COR-L47 (cell line): ENCODE results near the gene RASSF8.
"Not testable (repeated sequence)": the region's sequence is repeated elsewhere in the genome, so short reads cannot be mapped to it uniquely, and the experiment has no call there.

ENCODE experiments used
- DNase-seq: peaks from one replicate; lab custom pipeline; 2025; lab: John Stamatoyannopoulos, UW

Gene RASSF8

DNA sequence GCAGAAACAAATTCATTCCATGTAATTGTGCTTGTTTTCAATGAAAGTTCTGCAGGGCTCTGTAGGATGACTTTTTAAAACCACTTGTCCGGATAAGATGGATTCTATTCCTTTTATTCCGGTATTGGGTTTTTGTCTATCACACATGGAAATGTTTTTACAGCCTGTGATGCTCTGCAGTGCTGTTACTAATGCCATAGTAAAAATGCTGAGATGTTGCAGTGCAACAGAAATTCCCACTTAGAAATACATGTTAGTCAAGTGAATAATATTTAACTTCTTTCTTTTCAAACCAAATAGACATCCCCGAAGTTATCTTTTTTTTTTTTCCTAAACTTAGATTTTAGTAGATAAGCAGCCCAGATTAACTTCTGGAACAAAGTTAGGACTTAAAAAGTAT is 71.9 kb downstream of the RASSF8 start:
- DNase-seq = no peak

DNA sequence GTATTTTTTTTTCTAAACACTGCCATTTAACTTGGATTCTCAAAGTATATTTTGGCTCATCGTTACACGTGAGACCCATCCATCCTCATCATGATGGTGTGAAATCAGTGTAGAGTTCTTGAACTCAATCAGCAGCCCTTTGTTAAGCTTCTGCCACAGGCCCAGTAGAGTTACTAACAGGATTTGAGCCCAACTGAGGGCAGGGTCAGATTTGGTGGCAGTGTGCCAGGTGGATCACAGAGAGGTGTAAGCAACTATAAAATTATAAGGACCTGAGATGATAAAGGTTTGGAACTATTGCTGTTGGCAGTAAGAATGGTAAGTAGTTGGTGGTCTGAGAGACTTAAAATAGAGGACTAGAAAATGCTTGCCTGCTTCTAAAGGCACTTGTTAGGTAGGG is 72.8 kb downstream of the RASSF8 start:
- DNase-seq = no peak

DNA sequence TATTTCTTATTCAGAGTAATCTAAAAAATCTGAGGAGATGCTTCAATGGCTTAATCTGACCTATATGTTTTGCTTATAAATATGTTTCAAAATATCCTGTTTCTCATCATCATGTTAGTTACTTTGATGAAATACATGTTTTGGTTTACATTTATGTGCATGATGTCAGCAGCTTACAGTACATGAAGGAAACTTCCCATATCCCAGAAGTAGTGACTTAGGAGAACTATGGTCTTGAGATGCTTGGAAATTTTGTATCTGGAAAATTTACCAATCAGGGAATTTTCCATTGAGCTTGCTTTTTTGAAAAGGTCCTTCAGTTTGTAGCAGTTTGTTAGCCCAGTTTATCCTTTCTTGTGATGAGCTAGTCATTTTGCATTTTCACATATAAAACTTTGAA is 73.3 kb downstream of the RASSF8 start:
- no peak for DNase-seq

DNA sequence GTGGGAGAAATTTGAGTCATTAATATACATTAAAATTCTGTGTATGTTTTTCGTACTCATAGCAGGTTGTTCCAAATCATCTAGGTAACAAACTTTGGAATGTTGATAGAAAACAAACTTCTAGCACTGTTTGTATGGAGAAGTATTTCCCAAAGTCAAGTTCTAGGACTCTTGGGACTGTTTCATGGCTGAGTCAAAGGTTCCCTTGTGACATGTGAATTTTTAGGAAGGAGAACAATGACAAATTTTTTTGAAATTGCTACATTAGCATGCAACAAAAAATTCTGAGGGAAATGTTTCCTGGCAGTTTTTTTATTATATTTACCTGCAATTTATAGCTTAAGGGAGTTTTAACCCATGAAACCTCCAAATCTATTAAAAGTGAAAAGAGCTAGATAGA is 73.8 kb downstream of the RASSF8 start:
- no peak for DNase-seq

DNA sequence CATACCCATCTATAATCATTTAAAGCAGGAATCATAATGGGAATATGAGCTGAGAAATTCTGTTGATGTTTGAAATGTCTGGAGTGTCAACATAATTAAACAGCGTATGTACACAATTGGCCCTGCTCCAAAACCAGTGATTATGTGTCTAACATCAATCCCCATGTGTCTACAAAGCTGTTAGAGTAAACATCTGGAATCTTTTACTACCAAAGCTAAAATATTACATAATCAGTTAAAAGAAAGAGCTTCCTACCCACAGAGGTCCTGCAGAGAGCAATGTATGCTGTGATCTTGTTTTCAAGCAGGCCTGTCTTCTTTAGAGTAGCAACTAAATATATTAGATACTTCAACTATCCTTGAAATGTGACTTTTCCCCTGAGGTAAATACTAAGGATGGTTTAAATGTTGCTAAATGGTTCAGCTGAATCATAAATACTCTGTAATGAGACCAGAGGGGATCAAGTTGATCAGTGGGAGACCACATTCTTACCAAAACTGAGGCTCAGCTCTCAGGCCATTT is 74.3 kb downstream of the RASSF8 start:
- no peak for DNase-seq

DNA sequence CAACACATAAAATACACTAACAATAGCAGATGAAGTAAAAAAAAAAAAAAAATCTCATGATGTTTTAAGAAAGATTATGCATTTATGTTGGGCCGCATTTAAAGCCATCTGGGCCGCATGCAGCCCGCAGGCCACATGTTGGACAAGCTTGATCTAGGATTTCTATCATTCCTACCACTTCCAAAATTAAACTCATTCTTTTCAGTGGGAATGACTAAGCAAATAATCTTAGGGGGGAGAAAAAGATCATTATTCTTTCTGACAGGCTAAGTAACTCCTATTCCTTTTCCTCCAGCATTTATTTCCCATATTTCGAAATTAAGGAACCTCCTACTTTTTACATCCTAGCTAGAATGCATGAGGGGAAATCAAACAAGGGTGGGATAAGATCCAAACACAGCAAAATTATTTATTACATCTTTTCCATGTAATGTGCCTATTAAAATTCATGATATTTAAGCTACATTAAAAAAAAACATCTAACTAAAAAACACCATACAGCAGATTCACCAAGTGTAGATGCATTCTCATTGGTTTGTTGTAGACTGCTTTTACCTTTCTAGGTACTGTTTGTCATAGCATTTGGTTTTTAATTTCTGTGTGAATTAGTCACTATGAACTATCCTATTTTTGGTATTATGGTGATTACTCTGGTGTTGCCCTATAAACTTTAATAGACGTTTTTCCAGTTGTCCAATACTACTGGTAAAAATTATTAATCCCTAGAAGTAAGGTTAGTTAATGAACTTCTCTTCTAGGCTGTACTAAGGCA is 76.1 kb downstream of the RASSF8 start:
- DNase-seq = no peak

DNA sequence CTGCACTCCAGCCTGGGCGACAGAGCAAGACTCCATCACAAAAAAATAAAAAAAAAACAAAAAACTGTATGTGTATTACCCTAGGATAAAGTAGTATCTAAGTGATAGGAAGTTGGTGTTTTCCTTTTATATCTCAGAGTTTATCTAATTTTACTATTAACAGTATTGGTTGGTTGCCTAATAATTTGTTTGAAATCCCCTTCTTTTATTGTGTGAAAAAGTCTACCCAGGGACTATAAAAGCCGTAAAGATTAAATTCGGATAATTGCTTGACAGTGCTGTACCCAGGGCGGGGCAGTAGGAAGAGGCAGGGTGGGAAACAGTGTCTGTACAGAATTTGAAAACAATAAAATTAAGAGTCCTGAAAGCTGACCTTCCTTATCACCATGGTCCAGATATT is 78.4 kb downstream of the RASSF8 start:
- no peak for DNase-seq

DNA sequence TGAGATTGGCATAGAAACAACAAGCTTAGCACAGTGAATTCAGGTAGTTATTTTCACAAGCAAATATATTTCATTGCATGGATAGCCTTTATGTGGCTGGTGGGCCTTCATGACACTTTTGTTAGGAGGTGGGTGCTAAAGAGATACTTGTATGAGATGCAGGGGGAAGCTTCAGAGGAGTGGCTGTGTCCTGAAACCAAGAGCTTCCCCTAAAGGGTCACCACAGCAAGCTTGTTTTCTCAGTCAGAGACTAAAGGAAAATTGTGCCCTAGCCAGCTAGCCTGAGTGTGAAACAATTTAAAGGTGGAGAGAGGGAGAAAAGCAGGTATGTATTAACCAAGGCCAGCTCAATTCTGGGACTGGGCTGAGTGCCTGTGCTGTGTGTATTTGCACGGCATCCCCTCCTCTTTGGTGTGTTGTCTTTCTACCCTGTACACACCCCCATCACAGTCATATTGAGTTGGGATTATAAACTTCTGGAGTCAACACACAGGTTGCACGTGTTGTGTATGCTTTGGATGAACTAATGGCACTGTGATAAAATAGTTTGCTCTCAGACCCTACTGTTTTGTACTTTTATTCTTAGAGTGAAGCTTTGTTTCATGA is 79.2 kb downstream of the RASSF8 start:
- DNase-seq = no peak

DNA sequence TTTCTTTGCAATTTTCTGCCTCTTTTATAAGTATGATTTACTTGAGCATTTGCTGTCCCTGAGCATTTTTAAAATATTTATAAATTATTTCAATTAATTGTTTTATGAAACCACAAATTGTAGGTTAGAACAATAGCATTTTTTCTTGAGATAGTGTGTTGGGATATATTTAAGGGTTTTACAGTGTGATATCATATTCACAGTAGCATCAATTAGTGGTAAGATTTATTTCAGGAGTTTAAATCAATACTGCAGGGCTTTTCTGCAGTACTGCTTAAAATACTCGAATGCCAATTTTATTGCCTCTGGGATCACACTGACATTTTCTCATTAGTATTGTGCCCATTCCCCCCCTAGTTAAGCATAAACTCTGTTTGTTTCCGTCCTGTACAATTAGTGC is 84.2 kb downstream of the RASSF8 start:
- no peak for DNase-seq

DNA sequence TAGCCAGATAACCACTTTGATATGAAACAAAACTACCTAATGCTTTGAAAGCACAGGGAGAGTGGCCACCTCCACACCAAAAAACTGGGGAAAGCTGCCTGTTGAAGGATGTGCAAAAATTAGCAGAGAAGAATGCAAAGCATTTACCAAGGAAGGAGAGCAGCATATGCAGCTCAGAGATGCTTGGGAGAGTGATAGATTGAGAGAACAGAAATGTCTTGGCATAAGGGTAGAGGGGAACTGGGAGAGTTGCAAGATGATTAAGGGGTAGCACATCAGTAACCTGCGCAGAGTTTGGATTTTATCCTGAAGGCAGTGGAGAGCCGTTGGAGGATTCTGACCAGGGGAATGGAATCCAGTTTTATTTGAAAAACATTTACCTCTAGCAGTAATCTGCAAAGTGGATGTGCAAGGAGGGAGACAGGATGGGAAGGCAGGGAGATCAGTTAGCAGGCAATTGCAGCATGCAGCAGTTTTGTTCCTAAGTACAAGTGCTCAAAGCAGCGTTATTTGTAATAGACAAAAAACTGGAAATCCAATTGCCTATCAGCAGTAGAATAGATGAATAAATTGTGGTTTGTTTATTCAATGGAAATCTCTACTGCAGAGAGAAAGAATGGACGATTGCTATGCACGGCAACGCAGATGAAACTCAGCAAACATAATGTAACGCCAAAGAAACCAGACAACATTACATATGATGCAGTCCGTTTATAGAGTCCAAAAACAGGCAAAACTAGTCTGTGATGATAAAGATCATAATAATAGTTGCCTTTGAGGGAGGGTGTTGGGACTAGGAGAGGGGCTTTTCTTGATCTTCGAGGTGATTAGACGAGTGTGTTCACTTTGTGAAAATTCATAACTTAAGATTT is 84.9 kb downstream of the RASSF8 start:
- DNase-seq = no peak

DNA sequence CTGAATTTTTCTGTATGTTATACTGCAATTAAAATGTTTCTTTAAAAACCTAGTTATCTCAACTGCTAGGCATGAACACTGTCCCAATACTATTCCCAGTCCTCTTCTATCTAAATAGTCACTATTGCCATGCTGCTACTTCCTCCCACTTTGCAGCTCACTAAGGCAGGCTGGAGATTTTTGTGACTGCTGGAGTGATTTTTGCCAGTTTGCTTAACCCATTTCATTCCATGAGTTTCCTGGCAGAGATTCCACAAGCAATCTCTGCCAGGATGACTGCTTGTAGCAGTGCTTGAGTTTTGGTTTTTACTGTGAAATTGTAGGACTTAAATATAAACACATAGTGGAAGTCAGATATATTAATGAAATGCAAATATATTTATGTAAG is 85.5 kb downstream of the RASSF8 start:
- no peak for DNase-seq

DNA sequence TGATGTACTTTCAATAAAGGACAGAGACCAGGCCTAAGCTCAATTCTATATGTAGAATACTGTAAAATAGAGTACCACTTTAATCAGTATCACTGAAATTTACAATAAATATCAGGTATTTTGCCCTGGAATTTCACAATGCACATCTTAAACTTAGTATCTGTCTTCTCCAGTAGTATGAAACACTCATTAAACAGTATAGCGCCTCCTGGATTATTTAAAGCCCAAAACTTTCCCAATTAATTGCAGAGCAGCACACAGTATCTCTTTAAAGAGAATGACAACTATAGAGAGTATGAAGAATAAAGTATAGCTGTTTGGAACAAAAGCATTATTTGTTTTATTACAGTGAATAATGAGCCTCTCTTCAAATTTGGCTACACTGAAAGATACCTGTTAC is 86.1 kb downstream of the RASSF8 start:
- no peak for DNase-seq

DNA sequence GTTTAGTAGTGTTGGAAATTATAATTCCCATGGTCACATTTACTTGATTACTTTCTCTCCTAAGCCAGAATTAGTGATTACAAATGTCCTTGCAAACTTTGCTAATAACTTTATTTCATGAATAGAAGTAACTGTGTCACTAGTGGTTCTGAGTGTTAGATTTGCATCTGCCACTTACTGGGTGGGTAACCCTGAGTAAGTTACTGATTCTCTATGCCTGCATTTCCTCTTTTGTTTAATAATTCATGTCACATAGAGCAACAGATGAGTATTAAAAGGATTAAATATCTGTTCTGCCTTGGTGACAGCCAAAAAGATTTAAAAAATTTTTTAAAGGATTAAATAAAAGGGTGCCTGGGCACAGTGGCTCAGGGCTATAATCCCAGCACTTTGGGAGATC is 87.7 kb downstream of the RASSF8 start:
- no peak for DNase-seq

DNA sequence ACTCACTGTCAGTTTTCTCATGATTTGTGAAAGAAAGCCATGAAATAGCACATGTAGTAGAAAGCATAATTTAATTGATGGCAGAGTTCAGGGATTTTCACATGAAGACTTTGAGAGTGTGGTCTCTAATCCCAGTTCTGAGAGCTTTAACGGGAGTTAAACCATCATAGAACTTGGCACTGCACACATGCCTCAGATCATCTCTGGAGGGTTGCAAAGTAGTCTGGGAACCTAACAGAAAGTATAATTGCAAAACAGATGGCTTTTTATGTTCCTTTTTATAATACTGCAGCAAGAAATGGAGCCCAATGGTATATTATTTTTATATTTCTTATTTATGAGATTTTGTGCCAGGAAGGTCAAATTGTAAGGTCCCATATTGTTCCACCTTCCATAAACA is 88.4 kb downstream of the RASSF8 start:
- DNase-seq = no peak

DNA sequence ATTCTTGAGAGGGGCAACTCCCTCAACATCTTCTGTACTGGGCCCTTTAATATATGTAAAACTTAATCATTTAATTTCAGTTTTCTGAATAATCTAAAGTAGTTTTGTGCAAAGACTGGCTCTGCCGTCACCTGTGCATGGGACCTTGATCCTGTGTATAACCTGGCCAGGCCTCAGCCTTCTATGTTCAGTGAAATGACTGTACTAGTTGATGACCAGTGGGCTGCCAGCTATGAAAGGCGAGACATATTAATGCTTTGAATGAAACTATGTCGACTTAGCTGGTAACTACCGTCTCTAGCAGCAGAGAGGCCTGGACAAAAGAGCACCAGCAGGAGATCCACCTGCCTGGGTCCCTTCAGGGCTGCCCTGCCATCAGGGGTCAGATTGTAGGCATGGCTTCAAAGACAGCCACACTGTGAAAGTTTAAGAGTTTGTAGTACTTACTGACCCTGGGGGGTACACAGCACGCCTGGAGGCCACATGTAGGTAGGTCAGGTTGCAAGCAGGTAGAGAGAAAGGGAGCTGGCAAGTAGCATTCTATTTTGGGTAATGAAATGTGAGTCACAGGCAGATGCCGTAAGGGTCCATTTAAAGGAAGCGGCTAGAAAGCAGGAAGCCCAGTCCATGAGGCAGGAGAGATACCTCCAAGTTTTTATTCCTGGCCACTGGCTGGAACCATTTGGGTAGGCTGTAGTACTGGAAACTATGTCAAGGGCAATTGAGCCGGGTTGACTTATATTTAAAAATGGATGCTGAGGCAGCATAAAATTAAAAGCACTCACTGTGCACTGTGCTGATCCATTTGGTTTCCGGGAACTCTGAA is 89.1 kb downstream of the RASSF8 start:
- DNase-seq = no peak

DNA sequence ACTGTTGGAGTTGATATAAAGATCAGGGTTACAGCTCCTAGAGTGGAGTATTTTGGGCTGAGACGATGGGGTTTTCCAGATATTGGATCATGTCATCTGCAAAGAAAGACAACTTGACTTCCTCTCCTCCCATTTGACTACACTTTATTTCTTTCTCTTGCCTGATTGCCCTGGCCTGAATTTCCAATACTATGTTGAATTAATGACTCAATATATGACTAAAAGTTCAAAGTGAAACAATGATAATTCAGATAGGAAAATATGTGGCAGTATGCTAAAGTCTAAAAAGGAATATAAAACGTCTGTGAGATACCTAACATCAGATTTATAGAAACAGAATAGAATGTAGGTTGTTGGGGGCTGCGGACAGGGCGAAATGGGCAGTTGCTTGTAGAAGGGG is 94.2 kb downstream of the RASSF8 start:
- DNase-seq = no peak

DNA sequence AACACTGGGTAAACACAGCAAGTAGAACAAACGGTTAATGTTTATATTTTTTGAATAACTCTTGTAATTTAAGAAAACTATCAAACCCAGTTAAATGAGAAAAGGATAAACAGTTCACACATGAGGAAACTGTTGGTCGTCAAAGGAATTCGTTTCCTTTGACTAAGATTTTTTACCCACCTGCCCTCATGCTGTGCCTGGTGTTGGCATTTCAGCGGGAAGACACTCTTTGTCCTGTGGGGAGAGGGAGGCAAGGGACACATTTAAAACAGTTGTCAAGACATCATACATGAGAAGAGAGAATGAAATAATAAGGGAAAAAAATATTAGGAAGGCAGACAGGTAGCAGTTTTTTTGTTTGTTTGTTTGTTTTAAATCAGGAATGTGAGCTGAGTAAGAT is 95.9 kb downstream of the RASSF8 start:
- no peak for DNase-seq

DNA sequence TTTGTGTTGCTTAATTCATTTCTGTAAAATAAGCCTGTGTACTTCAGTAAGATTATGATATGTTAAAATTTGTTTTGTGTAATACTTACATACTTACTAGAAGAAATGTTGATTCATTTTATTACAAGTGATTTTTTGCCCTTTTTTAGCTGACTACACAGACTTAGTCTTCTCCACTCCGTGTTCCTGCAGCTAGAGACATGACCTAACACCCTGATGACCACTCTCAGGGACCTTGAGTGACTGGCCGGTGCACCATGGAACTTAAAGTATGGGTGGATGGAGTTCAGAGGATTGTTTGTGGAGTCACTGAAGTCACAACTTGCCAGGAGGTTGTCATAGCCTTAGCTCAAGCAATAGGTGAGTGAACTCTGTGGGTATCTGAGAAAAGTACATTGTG is 96.6 kb downstream of the RASSF8 start:
- DNase-seq = no peak

DNA sequence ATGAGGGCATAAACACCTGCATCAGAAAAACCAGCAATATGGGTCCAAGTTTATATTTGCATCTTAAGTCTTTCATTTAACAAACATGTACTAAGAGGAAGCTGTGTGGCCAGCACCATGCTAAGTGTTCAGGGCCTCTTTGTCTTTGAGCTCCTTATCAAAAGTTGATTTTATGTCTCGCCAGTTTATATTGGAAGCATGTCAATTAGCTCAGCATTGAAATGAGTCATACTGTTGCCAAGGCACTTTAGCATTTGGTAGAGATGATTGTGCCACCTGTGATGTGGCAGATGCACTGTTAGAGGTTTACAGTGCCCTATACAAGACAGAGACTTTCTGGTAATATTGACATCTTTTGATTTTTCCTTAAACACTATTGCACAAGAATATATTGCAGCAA is 97.9 kb downstream of the RASSF8 start:
- DNase-seq = no peak

DNA sequence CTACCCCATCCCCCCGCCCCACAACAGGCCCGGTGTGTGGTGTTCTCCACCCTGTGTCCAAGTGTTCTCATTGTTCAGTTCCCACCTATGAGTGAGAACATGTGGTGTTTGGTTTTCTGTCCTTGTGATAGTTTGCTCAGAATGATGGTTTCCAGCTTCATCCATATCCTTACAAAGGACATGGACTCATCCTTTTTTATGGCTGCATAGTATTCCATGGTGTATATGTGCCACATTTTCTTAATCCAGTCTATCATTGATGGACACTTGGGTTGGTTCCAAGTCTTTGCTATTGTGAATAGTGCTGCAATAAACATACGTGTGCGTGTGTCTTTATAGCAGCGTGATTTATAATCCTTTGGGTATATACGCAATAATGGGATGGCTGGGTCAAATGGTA is 98.8 kb downstream of the RASSF8 start:
- not testable (repeated sequence) for DNase-seq

DNA sequence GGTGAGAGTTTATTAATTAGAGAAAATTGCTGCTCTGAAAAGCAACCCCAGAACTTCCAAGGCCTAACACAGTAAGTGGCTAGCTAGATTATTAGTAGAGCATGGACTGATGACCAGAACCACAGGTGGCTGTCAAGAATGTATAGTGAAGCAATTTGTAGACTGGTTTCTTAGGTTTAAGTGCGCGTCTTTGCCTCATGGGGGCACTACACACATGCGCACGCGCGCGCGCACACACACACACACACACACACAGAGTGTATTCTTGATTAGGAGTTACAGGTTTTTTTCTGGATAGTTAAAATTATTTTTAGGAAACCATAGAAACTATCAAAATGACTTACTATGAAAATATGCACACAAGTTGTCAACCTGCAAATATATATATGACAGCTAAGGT is 99.8 kb downstream of the RASSF8 start:
- no peak for DNase-seq

DNA sequence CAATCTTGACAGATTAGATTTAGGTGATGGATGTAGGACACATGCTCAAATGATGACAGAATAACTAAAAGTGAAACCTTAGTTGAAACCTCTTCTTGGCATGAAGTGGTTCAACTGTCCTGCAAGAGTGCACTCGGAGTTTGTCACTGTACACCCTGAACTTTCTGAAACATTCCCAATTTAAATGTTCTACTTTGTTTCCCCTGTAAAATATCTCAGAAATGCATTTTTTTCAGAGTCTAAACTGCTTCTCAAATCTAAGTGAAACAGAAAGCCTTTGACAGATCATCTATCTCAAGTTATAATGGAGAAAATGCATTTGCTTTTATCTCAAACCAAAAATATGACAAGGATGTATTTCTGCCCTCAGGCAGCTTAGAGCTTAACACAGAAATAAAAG is 100.3 kb downstream of the RASSF8 start:
- DNase-seq = no peak
